ENCODE results near the gene REC114. TPM values are rescaled to one million over a fixed set of nuclear protein-coding genes. Genes with fewer than 3 reads are reported as not detected.
"Not testable (repeated sequence)": the region's sequence is repeated elsewhere in the genome, so short reads cannot be mapped to it uniquely, and the experiment has no call there.

Gene REC114
- total RNA-seq, 2 experiments from 2014 or later: not detected

DNA sequence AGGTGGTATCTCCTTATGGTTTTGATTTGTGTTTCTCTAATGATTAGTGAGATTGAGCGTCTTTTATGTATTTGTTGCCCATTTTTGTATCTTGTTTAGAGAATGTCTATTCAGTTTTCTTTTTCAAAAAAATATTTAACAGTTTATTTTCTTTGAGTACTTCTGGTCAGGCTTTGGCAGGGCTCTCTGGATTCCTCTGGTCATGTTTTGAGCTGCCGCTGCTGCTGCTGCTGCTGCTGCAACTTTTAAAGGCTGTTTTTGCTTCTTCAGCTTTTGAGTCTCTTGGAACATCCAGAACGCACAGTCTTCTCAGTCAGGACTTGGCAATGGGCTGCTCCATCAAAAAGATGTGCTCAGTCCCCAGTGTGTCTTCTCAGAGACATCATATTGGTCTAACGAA, 40.1 kb downstream of the REC114 start:
- H3K4me3 Mint-ChIP-seq: no peak overlapping the region

DNA sequence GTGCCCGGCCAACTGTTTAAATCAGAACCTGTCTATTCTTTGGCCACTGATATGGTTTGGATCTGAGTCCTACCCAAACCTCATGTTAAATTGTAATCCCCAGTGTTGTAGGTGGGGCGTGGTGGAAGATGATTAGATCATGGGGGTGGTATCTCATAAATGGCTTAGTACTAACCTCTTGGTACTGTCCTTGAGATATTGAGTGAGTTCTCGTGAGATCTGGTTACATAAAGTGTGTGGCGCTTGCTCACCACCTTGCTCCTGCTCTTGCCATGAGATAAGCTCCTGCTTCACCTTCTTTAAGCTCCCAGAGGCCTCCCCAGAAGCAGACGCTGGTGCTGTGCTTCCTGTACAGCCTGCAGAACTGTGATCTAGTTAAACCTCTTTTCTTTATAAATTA, 42.4 kb downstream of the REC114 start:
- Mint-ChIP-seq H3K4me3 (no peak overlapping the region), H3K36me3 (no peaks in the 10 kb centered on the region), H3K27ac (no peak overlapping the region), H3K4me1 (no peaks in the 10 kb centered on the region), H3K9me3 (no peaks in the 10 kb centered on the region), H3K27me3 (peaks cover 8% of the 10 kb centered on the region)
- no peak for DNase-seq

More for the DNA sequence above, 40.1 kb downstream of the REC114 start:
- Mint-ChIP-seq H3K27ac (no peak overlapping the region), H3K4me1 (no peaks in the 10 kb centered on the region), H3K9me3 (no peaks in the 10 kb centered on the region), H3K36me3 (no peaks in the 10 kb centered on the region), H3K27me3 (peaks cover 17% of the 10 kb centered on the region)
- DNase-seq: no peak

DNA sequence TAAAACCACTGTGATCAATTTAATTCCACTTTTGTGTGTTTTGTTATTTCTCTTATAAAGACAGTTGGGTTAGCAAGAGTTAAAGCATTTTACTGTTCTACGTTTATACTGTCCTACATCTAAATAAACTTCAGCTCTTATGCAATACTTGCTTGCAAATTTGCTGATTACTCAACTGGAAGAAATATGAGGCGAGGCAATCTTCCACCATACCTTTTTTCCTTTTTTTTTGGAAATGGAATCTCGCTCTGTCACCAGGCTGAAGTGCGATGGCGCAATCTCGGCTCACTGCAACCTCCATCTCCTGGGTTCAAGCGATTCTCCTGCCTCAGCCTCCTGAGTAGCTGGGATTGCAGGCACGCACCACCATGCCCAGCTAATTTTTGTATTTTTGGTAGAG, 42.9 kb downstream of the REC114 start:
- H3K27ac Mint-ChIP-seq, H3K27me3 Mint-ChIP-seq, H3K9me3 Mint-ChIP-seq, H3K4me3 Mint-ChIP-seq, H3K36me3 Mint-ChIP-seq, DNase-seq, H3K4me1 Mint-ChIP-seq: not testable (repeated sequence)

DNA sequence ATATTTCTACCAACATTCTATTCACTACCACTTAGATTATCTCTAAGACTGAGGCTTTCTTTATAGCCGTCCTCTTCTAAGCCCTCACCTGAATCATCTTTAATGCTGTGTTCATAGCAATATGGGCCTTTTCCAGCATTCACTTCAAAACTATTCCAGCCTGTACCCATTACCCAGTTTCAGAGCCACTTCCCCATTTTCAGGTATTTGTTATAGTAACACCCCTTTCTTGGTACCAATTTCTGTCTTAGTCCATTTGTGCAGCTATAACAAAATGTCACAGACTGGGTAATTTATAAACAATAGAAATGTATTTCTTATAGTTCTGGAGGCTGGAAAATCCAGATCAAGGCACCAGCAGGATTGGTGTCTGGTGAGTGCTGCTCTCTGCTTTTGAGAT, 45.7 kb downstream of the REC114 start:
- Mint-ChIP-seq H3K4me3 (no peak overlapping the region), H3K36me3 (no peaks in the 10 kb centered on the region), H3K9me3 (no peaks in the 10 kb centered on the region), H3K27me3 (peaks cover 13% of the 10 kb centered on the region), H3K4me1 (no peaks in the 10 kb centered on the region), H3K27ac (no peak overlapping the region)
- no peak for DNase-seq

DNA sequence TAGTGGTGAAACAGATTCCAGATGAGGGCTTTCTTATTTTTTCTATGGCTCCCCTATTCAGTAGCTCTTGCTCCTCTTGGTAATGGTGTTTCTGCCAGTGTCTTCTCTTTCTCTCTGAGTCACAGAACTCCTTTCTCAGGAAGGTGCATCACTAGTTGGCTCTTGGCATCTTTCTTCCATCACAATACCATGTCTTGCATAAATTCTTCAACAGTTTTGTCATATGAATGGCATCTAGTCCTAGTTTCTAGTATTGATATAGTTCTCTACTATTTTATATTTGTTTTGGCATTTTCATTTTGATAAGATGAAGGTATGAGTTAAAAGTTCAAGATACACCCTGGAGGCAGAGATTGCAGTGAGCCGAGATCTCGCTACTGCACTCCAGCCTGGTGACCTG, 51.0 kb downstream of the REC114 start:
- Mint-ChIP-seq H3K4me3 (no peak overlapping the region), H3K4me1 (no peaks in the 10 kb centered on the region), H3K36me3 (no peaks in the 10 kb centered on the region), H3K27ac (no peak overlapping the region), H3K9me3 (no peaks in the 10 kb centered on the region), H3K27me3 (peaks cover 13% of the 10 kb centered on the region)
- no peak for DNase-seq

DNA sequence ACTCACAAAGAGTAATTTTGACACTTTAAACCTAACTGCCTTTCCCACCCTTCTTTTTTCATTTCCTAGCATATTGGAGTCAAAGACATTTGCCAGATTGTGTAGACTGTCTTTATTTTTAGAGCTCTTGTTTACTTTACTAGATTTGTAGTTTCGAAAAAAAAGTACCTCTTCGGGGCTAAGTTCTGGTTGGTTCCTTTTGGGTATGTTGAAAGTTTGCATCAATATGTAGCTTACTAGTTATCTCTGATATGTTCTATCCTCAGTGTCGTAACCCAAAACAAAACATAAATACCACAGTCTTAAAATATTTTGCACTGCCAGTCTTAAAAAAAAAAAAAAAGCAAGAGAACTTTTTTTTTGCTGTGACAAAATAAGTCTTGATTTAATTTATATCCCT, 52.2 kb downstream of the REC114 start:
- Mint-ChIP-seq H3K4me1 (no peaks in the 10 kb centered on the region), H3K27ac (no peak overlapping the region), H3K36me3 (no peaks in the 10 kb centered on the region), H3K4me3 (no peak overlapping the region), H3K27me3 (peaks cover 13% of the 10 kb centered on the region), H3K9me3 (no peaks in the 10 kb centered on the region)
- DNase-seq: no peak

DNA sequence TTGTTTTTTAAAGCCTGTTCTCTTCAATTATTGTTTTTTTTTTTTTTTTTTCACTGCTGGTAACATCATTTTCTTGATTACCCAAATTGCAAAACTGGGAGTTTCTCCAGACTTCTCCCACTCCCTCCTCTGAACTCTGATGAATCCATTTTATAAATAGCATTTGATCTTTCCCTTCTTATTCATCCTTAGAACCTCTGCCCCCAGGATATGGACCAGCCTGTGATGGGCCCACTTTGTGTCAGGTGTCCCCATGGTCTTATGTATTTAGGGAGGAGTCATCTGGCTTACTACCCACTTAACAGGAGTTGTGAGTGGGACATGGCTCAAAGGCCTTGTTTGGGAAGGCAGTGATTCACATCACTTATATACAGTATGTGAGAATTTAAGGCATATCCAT, 57.7 kb downstream of the REC114 start:
- Mint-ChIP-seq H3K4me1 (no peaks in the 10 kb centered on the region), H3K27ac (no peak overlapping the region), H3K27me3 (peaks cover 12% of the 10 kb centered on the region), H3K9me3 (no peaks in the 10 kb centered on the region), H3K36me3 (no peaks in the 10 kb centered on the region), H3K4me3 (no peak overlapping the region)
- no peak for DNase-seq

DNA sequence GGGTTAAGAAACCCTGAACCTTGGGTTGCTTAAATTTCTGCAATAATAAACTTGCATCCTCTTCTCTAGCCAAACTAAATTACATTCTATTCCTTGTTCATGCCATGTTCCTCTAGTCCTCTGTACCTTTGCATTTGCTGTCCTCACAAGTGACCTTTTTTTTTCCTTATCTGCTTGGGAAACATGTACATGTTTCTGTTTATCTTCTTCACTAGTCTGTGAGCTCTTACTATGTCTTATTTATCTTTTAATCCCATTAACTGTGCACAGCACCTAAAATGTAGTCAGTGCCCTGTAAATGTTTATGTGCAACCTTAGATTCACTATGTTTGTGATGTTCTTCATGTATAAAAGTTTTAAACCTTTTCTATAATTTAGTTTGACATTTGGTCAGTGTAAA, 61.9 kb downstream of the REC114 start:
- Mint-ChIP-seq H3K27me3 (peaks cover 9% of the 10 kb centered on the region), H3K4me3 (no peak overlapping the region), H3K9me3 (no peaks in the 10 kb centered on the region), H3K4me1 (no peaks in the 10 kb centered on the region), H3K36me3 (no peaks in the 10 kb centered on the region), H3K27ac (no peak overlapping the region)
- no peak for DNase-seq

DNA sequence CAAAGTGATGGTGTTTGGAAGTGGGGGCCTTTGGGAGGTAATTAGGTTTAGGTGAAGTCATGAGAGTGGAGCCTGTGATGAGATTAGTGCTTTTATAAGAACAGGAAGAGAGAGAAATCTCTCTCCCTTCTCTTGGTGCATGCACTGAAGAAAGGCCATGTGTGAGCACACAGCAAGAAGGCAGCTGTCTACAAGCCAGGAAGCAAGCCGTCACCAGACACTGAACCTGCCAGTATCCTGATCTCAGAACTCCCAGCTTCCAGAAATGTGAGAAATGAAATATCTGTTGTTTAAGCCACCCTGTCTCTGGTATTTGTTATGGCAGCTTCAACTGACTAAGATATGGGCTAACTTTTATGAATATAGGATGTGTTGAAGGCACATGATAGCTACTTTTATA, 72.6 kb downstream of the REC114 start:
- H3K27me3 Mint-ChIP-seq: peaks cover 3% of the 10 kb centered on the region
- H3K4me1 Mint-ChIP-seq: no peaks in the 10 kb centered on the region
- H3K4me3 Mint-ChIP-seq: no peak overlapping the region
- peaks cover 1% of the 10 kb centered on the region for H3K36me3 Mint-ChIP-seq
- H3K27ac Mint-ChIP-seq: no peak overlapping the region
- DNase-seq: no peak
- H3K9me3 Mint-ChIP-seq: peaks cover 1% of the 10 kb centered on the region

DNA sequence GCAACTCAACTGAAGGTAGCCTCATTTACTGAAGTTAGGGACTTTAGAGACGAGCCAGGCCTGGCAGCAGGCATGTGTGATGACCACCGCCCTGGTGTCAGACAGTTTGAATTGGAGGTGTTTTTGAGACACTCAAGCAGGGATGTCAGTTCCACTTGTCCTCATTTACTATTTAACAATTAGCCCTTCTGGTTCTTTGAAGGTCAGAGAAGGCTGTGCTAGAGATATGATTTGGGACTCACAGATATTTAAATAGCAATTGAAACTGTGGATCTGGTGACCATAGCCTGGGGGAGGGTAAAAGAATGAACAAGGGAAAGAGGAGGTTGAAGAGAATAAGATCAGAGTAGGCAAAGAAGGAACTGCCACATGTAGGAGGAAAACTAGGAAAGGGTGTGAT, 74.6 kb downstream of the REC114 start:
- DNase-seq: no peak
- peaks cover 3% of the 10 kb centered on the region for H3K27me3 Mint-ChIP-seq
- no peak overlapping the region for H3K27ac Mint-ChIP-seq
- peaks cover 1% of the 10 kb centered on the region for H3K9me3 Mint-ChIP-seq
- no peak overlapping the region for H3K4me3 Mint-ChIP-seq
- H3K4me1 Mint-ChIP-seq: no peaks in the 10 kb centered on the region
- peaks cover 1% of the 10 kb centered on the region for H3K36me3 Mint-ChIP-seq

DNA sequence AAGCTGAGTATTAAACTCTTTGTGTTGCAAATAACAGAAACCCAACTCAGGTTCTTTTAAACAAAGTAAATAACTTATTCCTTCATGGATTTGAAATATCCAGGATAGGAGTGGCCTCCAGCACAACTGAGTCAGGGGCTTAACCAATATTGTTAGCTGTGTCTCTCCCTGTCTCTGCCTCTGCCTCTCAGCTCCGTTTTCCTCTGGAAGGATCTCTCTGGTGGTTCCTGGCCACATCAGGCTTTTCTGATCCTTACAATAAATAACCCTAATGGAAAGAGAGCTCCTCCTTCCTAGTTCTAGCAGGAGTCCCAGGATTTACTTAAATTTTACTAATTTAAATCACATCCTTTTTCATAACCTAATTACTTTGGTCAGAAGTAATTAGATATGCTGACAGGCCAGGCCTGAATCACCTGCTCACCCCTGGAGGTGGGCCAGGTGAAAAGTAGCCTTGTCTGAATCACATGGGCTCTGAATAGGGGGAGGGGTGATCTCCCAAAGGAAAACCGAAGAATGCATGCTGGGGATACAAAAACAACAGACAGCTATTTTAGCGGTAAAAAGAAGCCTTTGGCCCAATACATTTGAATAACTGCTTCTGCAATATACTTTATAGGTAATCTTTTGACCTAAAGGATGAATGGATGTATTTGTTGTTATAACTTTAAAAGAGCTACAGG, 75.4 kb downstream of the REC114 start:
- H3K4me3 Mint-ChIP-seq: no peak overlapping the region
- no peaks in the 10 kb centered on the region for H3K4me1 Mint-ChIP-seq
- peaks cover 3% of the 10 kb centered on the region for H3K27me3 Mint-ChIP-seq
- no peak overlapping the region for H3K27ac Mint-ChIP-seq
- no peak for DNase-seq
- H3K36me3 Mint-ChIP-seq: peaks cover 1% of the 10 kb centered on the region
- H3K9me3 Mint-ChIP-seq: peaks cover 1% of the 10 kb centered on the region

DNA sequence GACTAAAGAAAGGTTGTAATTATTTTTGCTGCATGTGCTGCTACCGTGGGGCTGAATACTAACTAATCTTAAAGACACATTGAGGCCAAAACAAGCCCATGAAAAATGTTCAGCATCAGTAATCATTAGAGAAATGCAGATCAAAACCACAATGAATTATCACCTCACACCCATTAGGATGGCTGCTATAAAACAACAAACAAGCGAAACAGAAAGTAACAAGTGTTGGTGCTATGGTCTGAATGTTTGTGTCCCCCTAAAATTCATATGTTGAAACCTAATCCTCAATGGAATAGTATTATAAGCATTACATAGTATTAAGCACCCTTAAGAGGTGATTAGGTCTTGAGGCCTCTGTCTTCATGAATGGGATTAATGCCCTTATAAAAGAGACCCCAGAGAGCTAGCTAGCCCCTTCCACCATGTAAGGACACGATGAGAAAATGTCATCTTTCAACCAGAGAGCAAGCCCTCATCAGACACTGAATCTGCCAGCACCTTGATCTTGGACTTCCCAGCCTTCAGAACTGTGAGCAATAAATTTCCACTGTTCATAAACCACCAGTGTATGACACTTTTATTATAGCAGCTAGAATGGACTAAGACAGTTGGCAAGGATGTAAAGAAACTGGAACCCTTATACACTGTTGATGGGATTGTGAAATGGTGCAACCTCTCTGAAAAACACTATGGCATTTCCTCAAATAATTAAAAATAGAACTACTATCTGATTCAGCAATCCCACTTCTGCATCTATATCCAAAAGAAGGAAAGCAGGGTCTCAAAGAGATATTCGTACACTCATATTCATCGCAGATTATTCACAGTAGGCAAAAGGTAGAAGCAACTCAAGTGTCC, 76.1 kb downstream of the REC114 start:
- peaks cover 1% of the 10 kb centered on the region for H3K36me3 Mint-ChIP-seq
- H3K4me1 Mint-ChIP-seq: no peaks in the 10 kb centered on the region
- H3K27ac Mint-ChIP-seq: no peak overlapping the region
- peaks cover 1% of the 10 kb centered on the region for H3K9me3 Mint-ChIP-seq
- DNase-seq: no peak
- H3K27me3 Mint-ChIP-seq: peaks cover 3% of the 10 kb centered on the region
- no peak overlapping the region for H3K4me3 Mint-ChIP-seq

DNA sequence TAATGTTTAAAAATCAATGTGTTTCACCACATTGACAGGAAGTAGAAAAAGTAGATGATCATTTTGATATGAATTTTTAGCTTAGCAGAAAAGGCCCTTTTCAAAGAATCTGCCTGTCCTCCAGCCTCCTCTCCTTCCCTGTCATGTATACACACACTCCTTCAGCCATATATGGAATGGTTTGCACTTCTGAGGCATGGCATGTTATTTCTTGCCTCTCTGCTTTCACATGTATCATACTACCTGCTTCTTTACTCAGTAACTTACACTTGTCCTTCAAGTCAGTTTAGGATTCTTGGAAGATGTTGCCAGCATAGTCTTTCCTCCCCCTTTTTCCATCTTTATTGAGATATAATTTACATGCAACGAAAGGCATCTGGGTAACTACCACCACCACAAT, 79.0 kb downstream of the REC114 start:
- H3K4me1 Mint-ChIP-seq: no peaks in the 10 kb centered on the region
- H3K27me3 Mint-ChIP-seq: peaks cover 3% of the 10 kb centered on the region
- no peak for DNase-seq
- no peak overlapping the region for H3K4me3 Mint-ChIP-seq
- no peaks in the 10 kb centered on the region for H3K9me3 Mint-ChIP-seq
- no peaks in the 10 kb centered on the region for H3K36me3 Mint-ChIP-seq
- H3K27ac Mint-ChIP-seq: no peak overlapping the region

DNA sequence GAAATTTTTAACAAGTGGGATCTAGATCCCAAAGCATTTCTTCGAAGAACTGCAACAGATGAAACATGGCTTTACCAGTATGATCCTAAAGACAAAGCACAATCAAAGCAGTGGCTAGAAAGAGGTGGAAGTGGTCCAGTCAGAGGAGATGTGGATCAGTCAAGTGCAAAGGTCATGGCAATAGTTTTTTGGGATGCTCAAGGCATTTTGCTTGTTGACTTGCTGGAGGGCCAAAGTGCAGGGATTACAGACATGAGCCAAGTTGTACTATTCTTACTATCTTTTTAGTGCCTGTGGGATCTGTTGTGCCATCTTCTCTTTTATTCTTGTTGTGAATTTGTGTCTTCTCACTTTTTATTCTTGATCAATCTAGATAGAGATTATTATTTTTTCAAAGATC, 82.0 kb downstream of the REC114 start:
- Mint-ChIP-seq H3K9me3 (no peaks in the 10 kb centered on the region), H3K4me1 (no peaks in the 10 kb centered on the region), H3K36me3 (no peaks in the 10 kb centered on the region), H3K4me3 (no peak overlapping the region), H3K27me3 (peaks cover 3% of the 10 kb centered on the region), H3K27ac (no peak overlapping the region)
- DNase-seq: no peak

DNA sequence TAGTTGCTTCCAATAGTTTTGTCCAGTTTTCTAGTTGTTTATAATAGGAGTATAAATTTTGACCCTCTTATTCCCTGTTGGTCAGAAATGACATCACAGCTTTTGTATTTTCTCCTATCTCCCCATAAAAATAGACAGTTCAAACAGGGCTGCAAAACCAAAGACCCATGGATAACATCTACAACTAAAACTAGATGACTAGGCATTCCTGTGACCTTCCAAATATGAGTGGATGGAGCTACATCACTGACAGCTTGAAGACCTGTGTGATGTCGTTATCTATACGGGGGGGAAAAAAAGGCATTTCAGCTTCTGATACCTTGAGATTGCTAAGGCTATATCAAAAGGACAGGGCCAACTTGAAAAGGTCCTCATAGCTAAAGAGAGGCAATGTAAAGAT, 84.6 kb downstream of the REC114 start:
- peaks cover 3% of the 10 kb centered on the region for H3K27me3 Mint-ChIP-seq
- no peaks in the 10 kb centered on the region for H3K9me3 Mint-ChIP-seq
- no peak for DNase-seq
- no peaks in the 10 kb centered on the region for H3K4me1 Mint-ChIP-seq
- peaks cover 2% of the 10 kb centered on the region for H3K36me3 Mint-ChIP-seq
- H3K4me3 Mint-ChIP-seq: no peak overlapping the region
- H3K27ac Mint-ChIP-seq: no peak overlapping the region

DNA sequence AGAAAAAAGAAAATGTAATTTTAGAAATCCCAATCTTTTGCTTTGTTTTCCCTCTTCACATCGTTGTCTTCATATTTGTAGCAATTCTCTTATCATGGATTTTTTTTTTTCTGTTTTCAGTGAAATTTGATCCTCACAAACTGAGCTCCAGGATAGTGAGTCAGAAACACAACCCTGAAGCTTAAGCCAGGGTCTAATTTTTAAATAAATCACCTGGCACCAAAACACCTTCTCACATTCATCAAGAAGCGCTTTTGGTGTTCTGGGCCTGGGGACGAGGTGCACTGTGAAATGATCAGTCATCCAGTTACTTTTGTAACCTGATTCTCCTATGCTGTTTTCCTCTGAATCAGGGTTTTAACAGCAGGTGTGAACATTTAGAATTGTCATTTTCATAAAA, 87.7 kb downstream of the REC114 start:
- no peak for DNase-seq
- H3K4me3 Mint-ChIP-seq: no peak overlapping the region
- no peaks in the 10 kb centered on the region for H3K9me3 Mint-ChIP-seq
- H3K36me3 Mint-ChIP-seq: peaks cover 2% of the 10 kb centered on the region
- no peaks in the 10 kb centered on the region for H3K4me1 Mint-ChIP-seq
- peaks cover 3% of the 10 kb centered on the region for H3K27me3 Mint-ChIP-seq
- H3K27ac Mint-ChIP-seq: no peak overlapping the region
